Left ventricle myocardium inferior (tissue), 1 donor: Measurements from ENCODE around the gene FGD5. TPM values are rescaled to one million over a fixed set of nuclear protein-coding genes. Genes with fewer than 3 reads are reported as not detected.

Experiments
- DNase-seq: peaks from one replicate; pipeline ENCODE4 v3.0.0-alpha.2; 2020
- H3K27ac ChIP-seq: fragments of 200-600 bp; replicated peaks from 2 replicates; pipeline ENCODE4 v1.8.0; 2021
- H3K27me3 ChIP-seq: fragments of 200-600 bp; 2 replicates; pipeline ENCODE4 v1.8.0; 2021; ENCODE audit warnings: low read depth
- H3K36me3 ChIP-seq: fragments of 200-600 bp; 2 replicates; pipeline ENCODE4 v1.8.0; 2021
- H3K4me1 ChIP-seq: fragments of 200-600 bp; 2 replicates; pipeline ENCODE4 v1.8.0; 2021
- H3K4me3 ChIP-seq: fragments of 200-600 bp; 2 replicates; pipeline ENCODE4 v1.8.0; 2021; ENCODE audit warnings: mild to moderate bottlenecking, moderate library complexity
- H3K9me3 ChIP-seq: fragments of 200-600 bp; replicated peaks from 2 replicates; pipeline ENCODE4 v1.8.0; 2021
- intact Hi-C: fragments of 100-400 bp; cut with micrococcal nuclease; formaldehyde crosslinking; loops from one replicate; pipeline ENCODE4 v1.11.0; 2022
- total RNA-seq: library from RNA; stranded (reverse); fragmentation: NEBNext Ultra II Directional; extraction: Animal tissue kit (Norgen Biotek cat#: 25700); gene quantifications from one replicate; pipeline ENCODE4 v1.2.1, GENCODE V29; 2021
- TF ChIP-seq, protein P1 (sequence below): fragments of 200-600 bp; IDR thresholded peaks from 2 replicates; pipeline ENCODE4 v1.8.0; 2021; ENCODE audit warnings: antibody characterized with exemption, mild to moderate bottlenecking, borderline replicate concordance
- donor health status: DM: no; HTN: yes; CAD: no; lungs with severe emphysema.

Gene FGD5
- total RNA-seq, 1 donor from 2014 or later, result 13.9 TPM

DNA sequence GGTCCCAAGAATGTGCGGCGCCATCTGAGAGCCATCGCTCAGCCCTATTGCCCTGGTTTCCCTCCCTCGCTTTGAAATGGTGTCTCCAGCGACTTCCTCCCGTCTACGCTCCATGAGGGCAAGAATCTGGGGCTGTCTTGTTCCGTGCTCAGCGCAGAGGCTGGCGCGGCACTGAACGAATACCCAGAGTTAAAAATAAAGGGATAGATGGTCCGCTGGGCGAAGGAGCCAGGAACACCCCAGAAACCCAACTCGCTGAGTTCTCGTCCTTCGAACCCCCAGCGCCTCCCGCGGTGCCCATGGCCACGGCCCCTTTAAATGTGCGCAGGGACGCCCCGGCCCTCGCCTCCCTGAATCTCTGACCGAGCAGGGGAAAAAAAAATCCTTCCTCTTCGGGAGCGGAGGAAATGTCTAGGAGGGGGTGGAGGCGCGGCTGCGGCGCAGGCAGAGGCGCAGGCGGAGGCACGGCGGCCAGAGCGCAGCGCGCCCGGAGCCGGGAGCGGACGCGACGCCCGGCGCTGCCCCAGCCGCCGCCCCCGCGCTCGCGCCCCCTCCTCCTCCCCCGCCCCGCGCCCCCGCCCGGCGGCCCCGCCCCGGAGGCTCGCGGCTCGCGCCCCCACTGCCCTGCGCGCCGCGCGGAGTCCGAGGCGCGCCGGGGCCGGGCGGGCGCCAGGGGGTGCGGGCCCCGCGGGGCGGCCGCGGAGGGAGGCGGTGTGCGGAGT, 8.5 kb upstream of the FGD5 start:
- Histone ChIP-seq H3K36me3 (no peaks in the 10 kb centered on the region), H3K27me3 (peaks cover 73% of the 10 kb centered on the region), H3K4me3 (peak overlapping the region; percentile 80), H3K27ac (peak overlapping the region; percentile 94), H3K9me3 (no peaks in the 10 kb centered on the region), H3K4me1 (peaks cover 78% of the 10 kb centered on the region)
- peak; percentile 55 for DNase-seq
- TF ChIP-seq, protein P1, sequence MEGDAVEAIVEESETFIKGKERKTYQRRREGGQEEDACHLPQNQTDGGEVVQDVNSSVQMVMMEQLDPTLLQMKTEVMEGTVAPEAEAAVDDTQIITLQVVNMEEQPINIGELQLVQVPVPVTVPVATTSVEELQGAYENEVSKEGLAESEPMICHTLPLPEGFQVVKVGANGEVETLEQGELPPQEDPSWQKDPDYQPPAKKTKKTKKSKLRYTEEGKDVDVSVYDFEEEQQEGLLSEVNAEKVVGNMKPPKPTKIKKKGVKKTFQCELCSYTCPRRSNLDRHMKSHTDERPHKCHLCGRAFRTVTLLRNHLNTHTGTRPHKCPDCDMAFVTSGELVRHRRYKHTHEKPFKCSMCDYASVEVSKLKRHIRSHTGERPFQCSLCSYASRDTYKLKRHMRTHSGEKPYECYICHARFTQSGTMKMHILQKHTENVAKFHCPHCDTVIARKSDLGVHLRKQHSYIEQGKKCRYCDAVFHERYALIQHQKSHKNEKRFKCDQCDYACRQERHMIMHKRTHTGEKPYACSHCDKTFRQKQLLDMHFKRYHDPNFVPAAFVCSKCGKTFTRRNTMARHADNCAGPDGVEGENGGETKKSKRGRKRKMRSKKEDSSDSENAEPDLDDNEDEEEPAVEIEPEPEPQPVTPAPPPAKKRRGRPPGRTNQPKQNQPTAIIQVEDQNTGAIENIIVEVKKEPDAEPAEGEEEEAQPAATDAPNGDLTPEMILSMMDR, result no peak
- intact Hi-C loops, result no loop called here

DNA sequence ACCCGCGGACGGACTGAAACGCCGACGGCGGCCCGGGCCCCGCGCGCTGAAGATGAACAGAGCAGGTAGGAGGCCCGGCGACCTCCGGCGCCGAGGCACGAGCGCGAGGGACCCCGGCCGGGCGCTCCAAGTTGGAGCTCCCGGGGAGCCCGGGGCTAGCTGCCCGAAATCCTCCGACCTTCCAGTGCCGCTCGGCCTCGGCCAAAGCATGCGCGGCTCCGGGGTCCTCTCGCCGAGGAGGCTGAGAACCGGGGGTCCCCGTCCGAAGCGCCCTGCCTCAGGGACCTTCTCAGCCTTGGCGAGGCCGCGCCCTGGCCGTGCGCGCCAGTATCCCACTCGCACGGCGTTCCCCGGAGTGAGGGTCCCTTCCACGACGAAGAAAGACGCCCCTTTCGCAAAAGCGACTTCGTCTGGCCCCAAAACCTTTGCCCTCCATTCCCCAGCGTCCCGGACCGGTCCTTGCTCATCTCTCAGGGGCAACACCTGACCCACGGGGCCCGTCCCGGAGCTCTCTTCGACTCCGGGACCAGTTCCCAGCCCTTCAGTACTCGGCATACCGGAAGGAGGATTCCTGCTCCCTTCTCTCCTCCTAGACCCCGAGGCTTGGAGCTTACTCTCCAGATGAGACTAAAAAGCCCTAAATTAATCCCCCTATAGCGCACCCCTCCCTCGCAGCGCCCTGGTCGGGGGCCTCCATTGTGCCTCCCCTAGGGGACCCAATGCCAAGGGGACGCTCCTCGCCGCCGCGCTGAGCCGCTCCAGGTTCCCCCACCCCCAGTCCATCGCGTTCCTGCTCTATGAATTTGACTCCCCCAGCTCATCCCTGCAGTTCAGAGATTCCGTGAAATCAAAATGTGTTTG, 7.7 kb upstream of the FGD5 start:
- Histone ChIP-seq H3K36me3 (no peaks in the 10 kb centered on the region), H3K9me3 (no peaks in the 10 kb centered on the region), H3K4me3 (peak overlapping the region; percentile 80), H3K27me3 (peaks cover 76% of the 10 kb centered on the region), H3K27ac (peak overlapping the region; percentile 94), H3K4me1 (peaks cover 75% of the 10 kb centered on the region)
- no peak for DNase-seq
- intact Hi-C loops, result no loop called here
- TF ChIP-seq, protein P1, result no peak

DNA sequence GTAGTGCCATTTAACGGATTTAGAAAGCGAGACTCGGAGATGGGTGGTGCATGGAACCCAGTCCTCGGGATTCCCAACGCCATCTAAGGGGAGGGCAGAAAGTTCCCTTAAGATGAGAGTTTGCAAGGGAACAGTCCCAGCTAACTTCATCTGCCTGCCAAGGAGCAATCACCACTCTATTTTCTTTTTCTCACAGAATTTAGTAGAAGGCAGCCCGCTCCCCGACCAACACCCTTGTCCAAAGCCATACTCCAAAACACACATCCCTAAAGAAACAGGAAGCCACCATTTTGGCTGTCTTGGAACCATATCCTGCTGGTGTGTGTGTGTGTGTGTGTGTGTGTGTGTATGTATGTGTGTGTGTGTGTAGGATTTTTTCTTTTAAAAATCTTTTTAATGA, 7.1 kb upstream of the FGD5 start:
- H3K4me1 ChIP-seq, result peaks cover 69% of the 10 kb centered on the region
- H3K36me3 ChIP-seq, result no peaks in the 10 kb centered on the region
- peak overlapping the region; percentile 94 for H3K27ac ChIP-seq
- peaks cover 75% of the 10 kb centered on the region for H3K27me3 ChIP-seq
- peak overlapping the region; percentile 80 for H3K4me3 ChIP-seq
- no peaks in the 10 kb centered on the region for H3K9me3 ChIP-seq
- intact Hi-C loops, result no loop called here
- DNase-seq, result no peak
- TF ChIP-seq, protein P1, result no peak

DNA sequence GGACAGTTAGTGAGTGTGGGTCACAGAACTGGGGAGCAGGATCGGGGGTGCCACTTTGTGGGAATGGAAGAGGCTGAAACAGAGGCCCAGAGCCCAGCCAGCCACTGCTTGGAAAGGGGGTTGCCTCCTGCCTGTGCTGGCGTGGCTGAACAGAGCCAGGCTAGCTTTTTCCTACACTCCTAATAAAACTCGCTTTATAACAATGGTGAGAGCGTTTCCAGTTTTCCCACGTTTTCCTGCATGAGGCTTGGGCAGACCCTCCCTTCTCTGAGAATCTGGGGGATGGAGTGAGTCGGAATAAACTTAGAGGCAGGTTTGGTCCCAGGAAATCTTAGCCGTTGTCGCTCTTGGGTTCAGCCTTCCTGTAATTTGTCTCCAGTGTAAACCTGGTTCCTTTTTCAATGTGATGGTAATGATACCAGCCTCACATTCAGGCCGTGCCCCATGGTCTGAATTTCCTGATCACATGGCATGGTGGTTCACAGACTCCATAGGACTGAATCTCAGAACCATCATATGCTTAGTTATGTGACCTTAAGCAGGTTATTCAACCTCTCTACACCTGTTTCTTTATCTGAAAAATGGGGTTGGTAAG, 6.5 kb upstream of the FGD5 start:
- peak overlapping the region; percentile 94 for H3K27ac ChIP-seq

DNA sequence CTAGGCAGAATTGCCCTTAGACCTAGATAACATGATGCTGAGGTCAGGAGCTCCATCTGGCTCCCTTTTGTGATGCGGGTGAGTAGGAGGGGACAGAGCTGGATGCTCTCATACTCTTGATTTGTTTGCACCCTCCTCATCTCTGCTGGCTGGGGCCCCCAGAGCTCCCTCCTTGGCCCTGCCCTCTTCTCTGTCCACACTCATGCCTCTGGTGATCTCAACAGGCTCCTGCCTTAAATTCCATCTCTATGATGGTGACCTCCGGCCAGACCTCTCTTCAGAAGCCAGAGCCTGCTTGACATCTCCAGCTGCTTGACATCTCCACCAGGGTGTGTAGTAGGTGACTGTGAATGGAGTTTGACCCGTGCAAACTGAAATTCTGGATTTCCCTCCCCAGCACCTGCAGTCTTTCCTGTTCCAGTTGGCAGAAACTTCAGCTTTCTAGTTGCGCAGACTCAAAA, 4.3 kb upstream of the FGD5 start:
- H3K27me3 ChIP-seq, result peaks cover 55% of the 10 kb centered on the region
- TF ChIP-seq, protein P1, result no peak
- H3K4me3 ChIP-seq, result no peak overlapping the region
- intact Hi-C loops, result no loop called here
- DNase-seq, result no peak
- H3K9me3 ChIP-seq, result no peaks in the 10 kb centered on the region
- peaks cover 6% of the 10 kb centered on the region for H3K36me3 ChIP-seq
- H3K27ac ChIP-seq, result no peak overlapping the region
- H3K4me1 ChIP-seq, result peaks cover 56% of the 10 kb centered on the region

More for the DNA sequence above, 6.5 kb upstream of the FGD5 start:
- no peak for DNase-seq
- Histone ChIP-seq H3K9me3 (no peaks in the 10 kb centered on the region), H3K27me3 (peaks cover 70% of the 10 kb centered on the region), H3K4me3 (peak overlapping the region; percentile 80), H3K4me1 (peaks cover 62% of the 10 kb centered on the region), H3K36me3 (no peaks in the 10 kb centered on the region)
- intact Hi-C loops, result no loop called here
- TF ChIP-seq, protein P1, result no peak
